B cell (primary cell): ENCODE data around the gene LTB4R. TPM values are rescaled to one million over a fixed set of nuclear protein-coding genes. Genes with fewer than 3 reads are reported as not detected.

ENCODE experiments used
- ATAC-seq: fragments of 200-7000 bp; cut with Tn5 transposase; one replicate; pipeline ENCODE4 v1.10.0; 2021; ENCODE audit warnings: low read depth, mild to moderate bottlenecking, moderate number of reproducible peaks, moderate library complexity
- CTCF ChIA-PET: fragments of 350-600 bp; sonication (Branson Sonifier 250); formaldehyde crosslinking; loops from one replicate; lab custom pipeline; 2021; ENCODE audit warnings: antibody characterized with exemption, inconsistent platforms; lab: Charles Lee
- POLR2A ChIA-PET: fragments of 350-600 bp; sonication (Branson Sonifier 250); formaldehyde crosslinking; loops from one replicate; lab custom pipeline; 2021; ENCODE audit warnings: antibody characterized with exemption; lab: Charles Lee
- DNase-seq: peaks from one replicate; pipeline ENCODE4 v3.0.0; 2013
- H2AFZ ChIP-seq: 2 replicates; pipeline ENCODE4 v1.6.1; 2012; ENCODE audit warnings: mild to moderate bottlenecking, low read depth, low read length; ENCODE audit not compliant: insufficient read depth, poor library complexity, severe bottlenecking
- H3K27ac ChIP-seq, 2 donors: 1 replicate in 1 of 2; 2 replicates in 1 of 2; pipeline ENCODE4 v1.5.1; 2012 to 2013; ENCODE audit warnings: low read length in 2 of 2, mild to moderate bottlenecking in 2 of 2, moderate library complexity in 1 of 2
- H3K27me3 ChIP-seq, 4 experiments: fragments of 200-600 bp in 1 of 4; sonication (generic) in 1 of 4; replicated peaks in 1 of 4; 1 replicate in 2 of 4; 2 replicates in 2 of 4; pipeline versions ENCODE4 v1.6.1 to v1.7.0; 2013 to 2016; ENCODE audit warnings: low read length in 3 of 4, mild to moderate bottlenecking in 2 of 4, mixed read lengths in 1 of 4, moderate library complexity in 1 of 4; ENCODE audit not compliant: insufficient read depth in 4 of 4, control insufficient read depth in 3 of 4; ENCODE audit errors: control extremely low read depth in 1 of 4
- H3K36me3 ChIP-seq, 2 experiments: replicated peaks in 1 of 2; 1 replicate in 1 of 2; 2 replicates in 1 of 2; pipeline versions ENCODE4 v1.6.1 to v1.7.1; 2013; ENCODE audit warnings: low read length in 1 of 2; ENCODE audit not compliant: insufficient read depth in 2 of 2, control insufficient read depth in 1 of 2; ENCODE audit errors: control extremely low read depth in 1 of 2, extremely low read depth in 1 of 2
- H3K4me1 ChIP-seq, 2 donors: fragments of 200-600 bp in 1 of 2; sonication (generic) in 1 of 2; 1 replicate in 1 of 2; 2 replicates in 1 of 2; pipeline versions ENCODE4 v1.5.1 to v1.6.1; 2013 to 2017; ENCODE audit warnings: low read length in 2 of 2; ENCODE audit not compliant: control insufficient read depth in 2 of 2, insufficient read depth in 2 of 2
- H3K4me2 ChIP-seq: replicated peaks from 2 replicates; pipeline ENCODE3; 2012; ENCODE audit warnings: mild to moderate bottlenecking, low read depth, low read length; ENCODE audit not compliant: poor library complexity, severe bottlenecking
- H3K4me3 ChIP-seq, 5 experiments: fragments of 200-600 bp in 1 of 5; sonication (generic) in 1 of 5; 1 replicate in 3 of 5; 2 replicates in 2 of 5; pipeline versions ENCODE4 v1.5.1 to v1.7.0; 2011 to 2016; ENCODE audit warnings: low read length in 4 of 5, mild to moderate bottlenecking in 4 of 5, low read depth in 2 of 5, control low read depth in 1 of 5, moderate library complexity in 1 of 5; ENCODE audit not compliant: insufficient read depth in 1 of 5; ENCODE audit errors: control extremely low read depth in 1 of 5, extremely low read depth in 1 of 5
- H3K79me2 ChIP-seq: fragments of 200-600 bp; sonication (generic); one replicate; pipeline ENCODE4 v1.6.0; 2016; ENCODE audit warnings: low read length; ENCODE audit not compliant: control insufficient read depth, insufficient read depth
- H3K9ac ChIP-seq: fragments of 200-600 bp; sonication (generic); 2 replicates; pipeline ENCODE4 v1.6.1; 2017; ENCODE audit warnings: mild to moderate bottlenecking, low read length, moderate library complexity
- H3K9me3 ChIP-seq, 3 donors: one replicate each; pipeline versions ENCODE4 v1.6.1 to v1.7.1; 2013; ENCODE audit warnings: low read length in 2 of 3; ENCODE audit not compliant: control insufficient read depth in 2 of 3, insufficient read depth in 1 of 3; ENCODE audit errors: control extremely low read depth in 1 of 3
- H4K20me1 ChIP-seq: 2 replicates; pipeline ENCODE4 v1.6.0; 2012; ENCODE audit warnings: mild to moderate bottlenecking, low read length; ENCODE audit not compliant: insufficient read depth, control insufficient read depth, poor library complexity, severe bottlenecking
- H3K27ac Mint-ChIP-seq: one replicate; pipeline ENCODE4 v1.8.0; 2021; ENCODE audit warnings: mixed read lengths
- H3K27me3 Mint-ChIP-seq: one replicate; pipeline ENCODE4 v1.8.0; 2021; ENCODE audit warnings: mixed read lengths
- H3K4me1 Mint-ChIP-seq: one replicate; pipeline ENCODE4 v1.8.0; 2021; ENCODE audit warnings: mixed read lengths
- H3K4me3 Mint-ChIP-seq: one replicate; pipeline ENCODE4 v1.8.0; 2021; ENCODE audit warnings: mixed read lengths
- H3K9me3 Mint-ChIP-seq: one replicate; pipeline ENCODE4 v1.8.0; 2022; ENCODE audit warnings: mixed read lengths; ENCODE audit not compliant: insufficient read depth
- CTCF ChIP-seq: fragments of 200-600 bp; IDR thresholded peaks from one replicate; pipeline ENCODE4 v1.8.0; 2022; ENCODE audit warnings: antibody characterized with exemption, mild to moderate bottlenecking
- EZH2 ChIP-seq: IDR thresholded peaks from 2 replicates; pipeline ENCODE4 v1.6.1; 2012; ENCODE audit warnings: borderline replicate concordance, low read depth, mild to moderate bottlenecking, moderate library complexity, low read length; ENCODE audit not compliant: insufficient read depth, poor library complexity, severe bottlenecking
- WGBS: methylation state at CpG from one replicate; pipeline ENCODE4 v1.1.5; 2013; ENCODE audit warnings: missing lambda C conversion rate; ENCODE audit not compliant: insufficient coverage; 5-methylcytosine and 5-hydroxymethylcytosine counted together
- intact Hi-C: fragments of 100-400 bp; cut with micrococcal nuclease; formaldehyde crosslinking; loops from one replicate; pipeline ENCODE4 v1.10.0; 2022
- polyA minus RNA-seq: library from RNA; depleted of rRNA, polyadenylated mRNA; stranded (reverse); fragments of >200 nt; gene quantifications from 2 replicates; pipeline ENCODE4 v1.2.3, GENCODE V29; 2012
- polyA plus RNA-seq: library from polyadenylated mRNA; depleted of rRNA; stranded (reverse); fragments of >200 nt; gene quantifications from 2 replicates; pipeline ENCODE4 v1.2.3, GENCODE V29; 2012
- total RNA-seq, 2 donors: library from RNA; stranded (reverse); fragments of 120-200 nt in 1 of 2; gene quantifications; 1 replicate in 1 of 2; 2 replicates in 1 of 2; pipeline versions ENCODE4 v1.2.3 to v1.2.4, GENCODE V29; 2013 to 2022

LTB4R gene
- total RNA-seq (8.8 and 9.2 TPM in 2 replicates), polyA plus RNA-seq (15.7 and 19.1 TPM in 2 replicates), polyA minus RNA-seq (10.6 and 11.1 TPM in 2 replicates)
- total RNA-seq (2013) = 3.8 TPM

- Histone ChIP-seq H3K4me3 (peak within 1 kb of the TSS; percentile 8 to 71 (median 57)), H4K20me1 (peaks cover 32% of the 10 kb centered on the region), H3K27me3 (no peaks in the 10 kb centered on the region), H3K27ac (peak within 1 kb of the TSS; percentile 65 to 83), H3K4me1 (peaks cover 38 to 57% of the 10 kb centered on the region in 2 donors), H3K36me3 (peaks cover 3 to 26% of the 10 kb centered on the region in 2 experiments), H3K9ac (peak within 1 kb of the TSS; percentile 70), H3K9me3 (no peaks in the 10 kb centered on the region), H3K4me2 (peak within 1 kb of the TSS; percentile 92), H2AFZ (peak within 1 kb of the TSS; percentile 82), H3K79me2 (peaks cover 16% of the 10 kb centered on the region)
- no peaks in the 10 kb centered on the region for H3K9me3 Mint-ChIP-seq
- H3K27me3 Mint-ChIP-seq = no peaks in the 10 kb centered on the region
- WGBS = 9% methylated on average over 92 of the region's 99 CpGs
- ChIA-PET POLR2A (interaction anchor here (0.6 to 2.0 kb wide), 12 partner anchors 11 to 120 kb away, joined by 3 to 17 read pairs (median 5); partner anchors contain the start of genes CHMP4A, DHRS1, KHNYN and MDP1), CTCF (interaction anchor here (0.7 to 9.4 kb wide), 25 partner anchors 8 to 388 kb away, joined by 3 to 116 read pairs (median 5); partner anchors contain the start of genes CBLN3, DHRS1, IPO4 and IRF9)
- TF ChIP-seq CTCF (peak; percentile 67), EZH2 (no peak)
- peak within 1 kb of the TSS; percentile 91 for H3K27ac Mint-ChIP-seq
- peak within 1 kb of the TSS; percentile 84 for H3K4me3 Mint-ChIP-seq
- DNase-seq = peak; percentile 90
- ATAC-seq = peak; percentile 76
- intact Hi-C loops = loop anchor here (1.0 to 5.0 kb wide), 4 partner anchors 21 to 299 kb away; partner anchors contain the start of gene TINF2
- H3K4me1 Mint-ChIP-seq = peaks cover 61% of the 10 kb centered on the region
These were observed at the start of gene LTB4R for GRCh38 chr14:24310646-24311604. LTB4R (plus strand) TSS chr14:24311502; CDS start chr14:24315652, 4,150 bp downstream.
